NCI-H146 treated with DMSO at 0.1 percent for 48 hours (cell line): ENCODE results near the gene FBXO34.

Source experiments
- DNase-seq: peaks from one replicate; lab custom pipeline; 2025; ENCODE audit not compliant: unreplicated experiment; lab: John Stamatoyannopoulos, UW

FBXO34 gene

GRCh38 chr14:55347040-55347439 lies 75.8 kb downstream of the FBXO34 start:
- no peak for DNase-seq

- DNase-seq = no peak
Measured at GRCh38 chr14:55347748-55348147, 76.5 kb downstream of the FBXO34 start.

GRCh38 chr14:55348766-55349453 lies 77.7 kb downstream of the FBXO34 start:
- no peak for DNase-seq

- DNase-seq = no peak
Measured at GRCh38 chr14:55349565-55349964, 78.3 kb downstream of the FBXO34 start.

GRCh38 chr14:55350461-55350860 lies 79.2 kb downstream of the FBXO34 start:
- no peak for DNase-seq

- DNase-seq = no peak
Measured at GRCh38 chr14:55351111-55351510, 79.9 kb downstream of the FBXO34 start.

- DNase-seq = no peak
Measured at GRCh38 chr14:55352201-55352600, 81.0 kb downstream of the FBXO34 start.

GRCh38 chr14:55353686-55354467 lies 82.7 kb downstream of the FBXO34 start:
- no peak for DNase-seq

GRCh38 chr14:55354500-55354899 lies 83.3 kb downstream of the FBXO34 start:
- peak; percentile 37 for DNase-seq

GRCh38 chr14:55355922-55356321 lies 84.7 kb downstream of the FBXO34 start:
- DNase-seq = no peak

GRCh38 chr14:55356913-55357312 lies 85.7 kb downstream of the FBXO34 start:
- DNase-seq = no peak

GRCh38 chr14:55359307-55359706 lies 88.1 kb downstream of the FBXO34 start:
- DNase-seq = no peak

GRCh38 chr14:55361190-55361589 lies 90.0 kb downstream of the FBXO34 start:
- DNase-seq = no peak

GRCh38 chr14:55366271-55366670 lies 95.0 kb downstream of the FBXO34 start:
- no peak for DNase-seq

GRCh38 chr14:55370883-55371455 lies 99.7 kb downstream of the FBXO34 start:
- no peak for DNase-seq

- DNase-seq = no peak
Measured at GRCh38 chr14:55372423-55372822, 101.2 kb downstream of the FBXO34 start.

- DNase-seq = no peak
Measured at GRCh38 chr14:55372825-55373224, 101.6 kb downstream of the FBXO34 start.

GRCh38 chr14:55373784-55374705 lies 102.8 kb downstream of the FBXO34 start:
- DNase-seq = no peak

GRCh38 chr14:55374771-55375170 lies 103.5 kb downstream of the FBXO34 start:
- DNase-seq = no peak

GRCh38 chr14:55377236-55377635 lies 106.0 kb downstream of the FBXO34 start:
- DNase-seq = no peak

- no peak for DNase-seq
Measured at GRCh38 chr14:55381040-55381439, 109.8 kb downstream of the FBXO34 start.
